NCI-H345 treated with DMSO at 0.1 percent for 48 hours (cell line): ENCODE results near the gene CLDN14.

Source experiments
- DNase-seq: peaks from one replicate; lab custom pipeline; 2025; ENCODE audit not compliant: unreplicated experiment; lab: John Stamatoyannopoulos, UW

CLDN14 gene, protein sequence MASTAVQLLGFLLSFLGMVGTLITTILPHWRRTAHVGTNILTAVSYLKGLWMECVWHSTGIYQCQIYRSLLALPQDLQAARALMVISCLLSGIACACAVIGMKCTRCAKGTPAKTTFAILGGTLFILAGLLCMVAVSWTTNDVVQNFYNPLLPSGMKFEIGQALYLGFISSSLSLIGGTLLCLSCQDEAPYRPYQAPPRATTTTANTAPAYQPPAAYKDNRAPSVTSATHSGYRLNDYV

DNA sequence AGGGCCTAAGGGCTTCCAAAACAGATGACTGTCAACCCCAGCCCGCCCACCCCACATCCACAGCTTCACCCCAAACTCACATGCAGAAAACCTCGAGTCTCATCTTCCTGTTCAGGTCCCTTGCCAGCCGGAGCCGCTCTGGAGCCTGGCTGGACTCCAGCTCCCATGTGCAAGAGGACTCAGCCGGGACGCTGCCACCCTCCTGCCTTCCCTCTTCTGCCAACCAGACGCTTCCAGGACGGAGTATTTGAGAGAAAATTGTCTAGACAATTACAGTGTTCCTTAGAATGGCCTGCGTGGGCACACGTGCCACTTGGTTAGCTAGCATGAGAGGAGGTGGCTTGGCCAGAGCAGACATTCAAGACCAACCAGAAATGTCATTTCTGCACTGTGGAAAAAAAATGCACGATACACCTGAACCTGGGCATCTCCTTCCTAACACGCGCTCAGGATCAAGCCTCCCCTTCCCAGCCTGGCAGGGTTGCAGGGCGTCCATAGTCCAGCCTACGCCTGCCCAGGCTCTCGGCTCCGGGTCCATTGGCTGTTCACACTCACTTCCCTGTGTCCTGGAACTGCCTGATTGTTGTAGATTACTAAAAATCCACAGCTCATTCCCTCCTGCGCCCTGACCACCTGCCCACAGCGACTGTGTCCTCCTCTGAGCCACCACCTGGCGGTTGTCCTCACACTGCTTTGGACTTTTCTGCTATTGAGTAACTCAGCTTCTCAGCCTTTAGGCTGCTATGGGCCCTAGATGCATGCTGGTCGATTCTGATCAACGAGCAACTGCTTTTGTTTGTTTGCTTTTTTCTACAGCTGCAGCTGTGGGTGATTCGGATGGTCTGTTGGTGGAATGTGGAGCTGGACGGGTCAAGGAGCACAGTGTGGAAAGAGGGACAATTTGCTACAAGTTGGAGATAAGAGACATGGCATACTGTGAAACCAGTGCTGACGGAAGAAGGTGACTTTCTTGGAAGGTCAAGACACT, at the start of gene CLDN14:
CLDN14 (minus strand) TSS at position 708 of the 988 bp plus-strand sequence. CDS start 18,427 bp downstream, outside the sequence.
- DNase-seq = no peak

DNA sequence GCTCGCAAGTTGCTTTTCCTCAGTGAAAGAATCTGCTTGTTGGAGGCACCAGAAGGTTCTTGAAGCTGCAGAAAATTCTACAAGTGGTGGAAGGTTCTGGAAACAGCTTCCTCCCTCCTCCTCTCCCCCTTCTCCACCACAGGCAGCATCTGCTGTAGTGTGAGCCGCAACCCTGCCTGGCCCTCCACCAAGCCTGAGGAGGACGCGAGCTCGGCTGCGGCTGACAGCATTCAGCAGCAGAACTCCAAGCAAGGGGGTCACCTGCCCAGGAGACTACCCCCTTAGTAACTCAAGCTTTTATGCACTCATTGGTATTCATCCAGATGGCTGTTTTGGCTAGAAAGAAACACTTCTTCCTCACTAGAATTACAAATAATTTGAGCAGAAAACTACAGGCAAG, 48.8 kb upstream of the CLDN14 start:
- DNase-seq = no peak

DNA sequence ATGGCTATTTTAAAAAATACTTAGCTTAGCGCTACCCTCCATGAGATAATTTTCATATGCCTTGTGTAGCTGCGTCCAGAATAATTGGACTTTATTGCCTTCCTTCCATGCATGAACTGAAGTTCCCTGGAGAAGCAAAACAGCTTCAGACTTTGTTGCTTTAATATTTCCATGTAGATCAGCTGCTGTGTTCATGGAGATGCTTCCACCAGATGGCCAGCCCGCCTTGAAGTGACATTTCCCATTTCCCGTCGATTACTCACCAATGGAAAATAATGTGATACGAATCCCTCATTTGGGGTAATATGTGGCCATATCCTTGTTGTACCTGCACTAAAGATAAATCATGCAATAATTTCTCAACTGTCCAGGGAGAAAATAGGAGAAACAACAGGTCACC, 47.4 kb upstream of the CLDN14 start:
- no peak for DNase-seq

DNA sequence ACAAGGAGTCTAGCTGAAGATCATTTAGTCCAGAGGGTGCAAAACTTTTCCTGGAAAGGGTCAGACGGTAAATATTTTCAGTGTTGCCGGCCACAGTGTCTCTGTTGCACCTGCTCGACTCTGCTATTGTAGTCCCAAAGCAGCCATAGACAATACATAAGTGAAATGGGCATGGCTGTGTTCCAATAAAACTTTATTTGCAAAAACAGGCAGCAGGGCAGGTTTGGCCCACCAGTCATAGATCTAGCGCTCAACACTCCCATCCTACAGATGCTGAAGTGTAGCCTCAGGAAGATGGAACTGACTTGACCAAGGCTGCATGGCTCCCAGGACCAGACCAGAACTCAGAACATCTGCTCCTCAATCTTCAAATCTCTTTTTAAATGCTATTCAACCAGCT, 46.2 kb upstream of the CLDN14 start:
- no peak for DNase-seq

DNA sequence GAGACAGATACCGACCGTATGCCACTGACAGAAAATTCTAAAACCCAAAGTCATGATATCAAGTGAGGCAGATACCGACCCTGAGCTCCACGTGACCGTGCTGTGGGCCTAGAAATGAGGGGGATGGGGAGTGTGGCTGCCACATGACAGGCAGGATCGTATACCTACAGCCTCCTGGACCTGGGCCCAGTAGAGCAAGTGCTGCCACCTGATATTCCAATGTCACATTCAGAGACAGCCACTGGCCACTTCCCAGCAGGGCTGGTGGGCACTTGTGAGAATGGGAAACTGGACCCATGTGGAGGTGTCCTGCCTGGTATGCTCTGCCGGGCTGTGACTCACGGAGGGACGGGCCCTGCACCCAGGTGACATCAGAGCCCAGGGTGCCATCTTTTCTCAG, 44.6 kb upstream of the CLDN14 start:
- no peak for DNase-seq

DNA sequence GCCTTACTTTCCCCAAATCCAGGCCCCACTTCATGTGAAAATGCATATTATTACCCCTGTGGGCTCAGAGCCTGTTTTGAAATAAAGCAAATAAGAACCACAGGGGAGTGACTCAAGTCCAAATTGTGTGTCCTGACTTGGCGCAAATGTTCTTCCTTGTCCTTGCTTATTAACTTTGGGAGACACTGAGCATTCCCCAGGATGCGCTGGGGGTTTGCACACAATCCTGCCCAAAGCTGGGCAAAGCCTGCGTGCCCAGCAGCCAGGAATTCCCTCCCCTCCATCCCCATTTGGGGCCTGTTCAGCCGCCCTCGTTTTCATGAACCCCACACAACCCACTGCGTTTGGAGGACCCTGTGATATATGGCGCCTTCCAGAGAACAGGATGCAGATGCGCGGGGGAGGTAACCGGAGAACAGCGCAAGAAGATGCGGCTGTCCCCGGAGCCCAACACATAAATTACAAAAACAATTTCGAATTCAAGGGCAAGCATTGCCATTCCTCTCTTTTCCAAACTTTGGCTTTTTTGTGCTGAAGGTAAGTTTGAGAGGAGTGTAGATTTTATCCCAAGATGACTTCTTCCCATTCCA, 42.4 kb upstream of the CLDN14 start:
- no peak for DNase-seq

DNA sequence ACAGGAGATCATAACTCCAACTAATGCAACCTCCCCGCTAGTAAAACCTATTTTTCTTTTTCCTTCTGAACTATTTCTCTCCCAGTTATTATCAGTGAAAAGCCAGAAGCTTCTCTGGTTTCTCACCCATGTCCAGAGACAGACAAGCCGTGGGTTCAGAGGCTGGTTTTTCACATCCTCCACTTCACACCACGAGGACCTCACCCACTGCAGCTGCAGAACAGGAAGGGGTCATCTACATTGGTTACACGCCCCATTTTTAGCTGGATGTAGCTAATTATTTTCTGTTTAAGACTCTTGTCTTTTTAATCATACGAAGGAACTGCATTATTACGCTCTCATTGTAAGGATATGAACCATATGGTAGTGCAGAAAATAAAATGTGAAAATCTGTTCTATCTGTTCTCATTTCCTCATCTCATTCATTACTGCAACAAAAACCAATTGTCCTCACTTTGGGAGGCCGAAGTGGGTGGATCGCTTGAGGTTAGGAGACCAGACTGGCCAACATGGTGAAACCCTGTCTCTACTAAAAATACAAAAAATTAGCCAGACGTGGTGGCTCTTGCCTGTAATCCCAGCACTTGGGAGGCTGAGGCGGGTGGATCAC, 39.1 kb upstream of the CLDN14 start:
- no peak for DNase-seq

DNA sequence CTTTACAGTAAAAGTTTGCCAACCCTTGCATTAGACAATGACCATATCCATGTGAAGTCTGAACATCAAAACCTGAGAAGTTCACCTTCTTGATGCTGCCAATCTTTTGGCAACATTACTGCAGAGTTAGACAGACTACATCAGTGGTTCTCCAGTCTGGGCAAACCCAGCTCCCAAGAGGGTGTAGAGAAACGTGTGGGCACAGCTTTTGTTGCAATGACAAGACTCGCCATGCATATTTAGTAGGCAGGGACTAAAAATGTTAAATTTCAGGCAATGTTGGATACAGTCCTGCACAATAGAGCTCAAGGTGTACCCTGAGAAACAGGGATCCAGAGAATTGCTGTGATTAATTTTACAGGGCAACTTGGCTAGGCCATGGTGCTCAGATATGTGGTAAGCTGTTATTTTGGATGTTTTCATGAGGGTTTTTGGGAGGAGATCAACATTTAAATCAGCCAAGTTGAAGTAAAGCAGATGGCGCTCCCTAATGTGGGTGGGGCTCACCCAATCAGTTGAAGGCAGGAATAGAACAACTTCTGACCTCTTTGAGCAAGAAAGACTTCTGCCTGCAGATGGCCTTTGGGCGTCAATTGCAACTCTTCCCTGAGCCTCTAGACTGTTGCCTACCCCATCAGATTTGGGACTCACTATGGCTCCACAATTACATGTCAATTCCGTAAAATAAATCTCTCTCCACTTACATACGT, 37.6 kb upstream of the CLDN14 start:
- DNase-seq = no peak

DNA sequence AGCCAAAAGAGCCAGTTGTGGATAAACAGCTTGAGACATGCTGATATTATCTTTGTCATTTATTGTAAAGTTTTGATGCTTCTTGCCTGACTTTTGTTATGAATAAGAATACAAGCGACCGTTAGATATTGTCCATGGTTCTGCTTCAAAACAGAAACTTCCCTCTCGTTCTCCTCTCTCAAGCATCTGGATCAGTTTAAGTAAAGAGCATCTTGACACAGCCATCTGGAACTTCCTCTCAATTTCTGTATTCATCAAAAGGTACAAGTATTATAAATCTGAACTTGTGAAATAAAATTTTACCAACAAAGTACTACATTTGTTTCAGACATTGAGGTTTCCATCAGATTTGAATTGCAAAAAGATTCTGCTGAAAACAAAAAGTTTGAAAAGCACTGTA, 36.4 kb upstream of the CLDN14 start:
- no peak for DNase-seq

DNA sequence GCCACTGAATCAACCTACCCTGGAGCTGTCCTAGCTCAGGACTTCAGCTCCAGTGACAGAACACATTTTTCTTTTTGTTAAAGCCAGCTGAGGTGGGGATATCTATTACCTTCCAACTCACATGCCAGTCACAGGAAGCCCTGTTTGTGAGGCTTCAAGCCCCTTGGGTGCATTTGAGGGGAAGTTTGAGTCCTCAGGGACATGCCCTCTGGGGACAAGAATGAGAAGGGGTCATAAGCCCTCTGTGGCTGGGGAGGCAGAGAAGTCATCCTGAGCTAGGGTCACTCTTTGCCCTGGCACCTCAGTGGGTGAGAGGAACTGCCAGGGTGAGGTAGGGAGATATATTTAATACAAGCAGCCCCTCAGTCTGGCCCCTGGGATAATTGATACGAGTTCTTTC, 33.5 kb upstream of the CLDN14 start:
- DNase-seq = no peak

DNA sequence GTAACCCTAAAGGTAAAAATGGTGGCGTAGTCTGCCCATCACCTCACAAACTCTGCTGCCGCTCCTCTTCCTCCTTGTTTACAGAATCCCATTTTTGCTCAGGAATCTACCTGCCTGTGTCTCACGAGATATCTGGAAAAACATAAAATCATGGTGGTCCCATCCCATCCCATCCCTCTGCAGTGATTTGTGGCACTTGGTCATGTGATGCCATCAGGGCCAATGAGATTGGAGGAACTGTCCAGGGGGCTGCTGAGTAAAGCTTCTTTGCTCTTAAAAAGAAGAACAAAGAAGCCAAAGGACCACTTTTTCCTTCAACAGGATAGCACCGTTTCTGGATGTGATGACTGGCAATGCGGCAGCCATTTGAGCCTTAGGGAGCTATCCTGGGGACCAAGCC, 33.0 kb upstream of the CLDN14 start:
- no peak for DNase-seq

DNA sequence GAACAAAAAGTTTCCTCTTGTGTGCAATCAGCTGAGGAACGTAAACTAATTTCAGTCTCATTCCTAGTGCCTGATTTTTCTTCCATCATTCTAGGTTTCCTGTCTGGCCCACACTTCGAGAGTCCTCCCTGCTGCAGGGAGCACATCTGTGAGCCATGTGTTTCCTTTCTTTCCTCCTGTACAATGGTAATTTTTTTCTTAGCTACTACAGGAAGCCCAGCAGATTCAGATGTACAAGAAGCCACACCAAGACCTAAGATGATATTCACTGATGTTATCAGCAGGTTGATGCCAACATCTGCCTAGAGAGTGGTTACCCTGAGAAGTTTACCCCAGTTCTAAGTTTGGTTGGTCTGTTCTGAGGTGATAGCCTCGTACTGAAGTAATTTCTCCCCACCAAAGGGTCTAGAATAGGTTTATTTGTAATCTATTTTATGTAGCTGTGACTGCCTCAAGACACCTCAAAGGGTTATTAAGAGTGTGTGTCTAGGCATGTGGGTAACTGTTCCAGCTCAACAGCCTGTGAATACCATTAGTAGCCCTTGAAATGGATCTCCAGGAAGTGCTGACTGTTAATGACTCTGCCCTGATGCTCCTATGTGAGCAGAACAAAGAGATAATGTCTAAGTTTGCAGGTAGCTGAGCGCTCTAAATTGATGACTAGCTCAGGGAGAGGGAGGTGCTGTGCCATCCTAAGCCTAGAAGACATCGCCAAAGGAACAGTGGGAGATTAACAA, 31.7 kb upstream of the CLDN14 start:
- DNase-seq = no peak

DNA sequence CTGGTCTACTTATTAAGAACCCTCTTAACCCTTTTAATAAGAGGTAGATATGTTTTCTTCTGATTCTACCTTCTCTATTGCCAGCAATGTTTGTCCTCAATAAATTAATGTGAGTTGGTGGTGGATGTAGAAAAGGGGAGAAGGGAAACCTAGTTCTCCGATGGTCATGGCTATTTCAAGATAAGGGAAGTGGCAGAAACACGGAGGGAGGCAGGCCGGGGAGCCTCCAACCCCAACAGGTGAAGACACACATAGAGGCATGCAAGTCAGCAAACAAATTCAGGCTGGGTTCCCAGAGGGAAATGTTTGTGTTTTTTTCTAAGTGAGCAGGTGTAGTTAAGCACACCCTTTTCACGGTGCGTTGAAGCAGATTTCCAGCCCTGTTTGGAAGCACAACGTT, 31.0 kb upstream of the CLDN14 start:
- DNase-seq = peak; percentile 64

DNA sequence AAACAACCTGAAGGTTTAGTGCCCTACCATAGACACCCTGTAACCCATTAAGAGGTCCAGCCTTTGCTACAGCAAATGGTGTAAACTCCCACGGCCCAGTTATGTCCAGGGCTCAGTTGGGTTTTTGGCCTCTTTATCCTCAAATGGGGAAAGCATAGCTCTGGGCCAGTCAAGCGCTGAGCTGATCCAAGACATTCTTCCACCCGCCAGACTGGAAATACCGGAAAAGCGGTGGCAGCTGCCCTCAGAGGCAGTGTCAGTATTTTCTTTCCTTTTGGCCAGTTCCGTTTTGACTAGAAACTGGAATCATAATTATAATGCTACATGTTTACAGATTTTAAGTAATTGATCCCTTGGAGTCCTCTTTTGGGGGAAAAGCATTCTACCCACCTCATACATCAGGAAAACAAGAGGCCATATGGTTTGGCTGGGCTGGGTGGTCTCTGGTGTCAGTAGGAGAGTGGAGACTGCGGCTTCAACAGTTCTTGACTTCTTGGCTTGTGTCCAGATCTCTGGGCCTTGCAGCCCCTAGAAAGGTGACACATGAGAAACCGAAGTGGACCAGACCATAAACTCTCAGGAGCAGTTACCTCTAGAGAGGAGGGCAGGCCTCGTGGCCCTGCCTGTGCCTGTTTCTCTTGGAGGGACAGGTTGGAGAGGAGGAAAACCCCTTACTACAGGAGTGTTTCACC, 30.2 kb upstream of the CLDN14 start:
- no peak for DNase-seq

DNA sequence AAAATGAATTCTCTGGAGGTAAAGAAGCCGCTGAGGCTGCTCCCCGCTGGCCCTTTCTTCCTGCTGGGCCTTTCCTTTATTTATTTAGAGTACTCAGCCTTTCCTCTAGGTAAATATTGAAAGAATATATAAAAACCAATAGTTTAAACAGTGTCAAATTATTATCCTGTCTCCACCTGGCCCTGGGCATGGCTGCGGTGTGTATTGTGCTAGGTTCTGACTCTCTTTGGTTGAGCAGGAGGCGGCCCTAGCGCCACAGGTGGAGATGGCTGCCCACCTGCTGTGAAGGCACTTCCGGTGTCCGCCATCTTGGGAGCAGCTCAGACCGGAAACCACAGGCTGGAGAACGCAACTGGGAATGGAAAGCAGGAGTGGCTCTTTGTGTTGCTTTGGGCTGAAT, 29.0 kb upstream of the CLDN14 start:
- DNase-seq = peak; percentile 92

DNA sequence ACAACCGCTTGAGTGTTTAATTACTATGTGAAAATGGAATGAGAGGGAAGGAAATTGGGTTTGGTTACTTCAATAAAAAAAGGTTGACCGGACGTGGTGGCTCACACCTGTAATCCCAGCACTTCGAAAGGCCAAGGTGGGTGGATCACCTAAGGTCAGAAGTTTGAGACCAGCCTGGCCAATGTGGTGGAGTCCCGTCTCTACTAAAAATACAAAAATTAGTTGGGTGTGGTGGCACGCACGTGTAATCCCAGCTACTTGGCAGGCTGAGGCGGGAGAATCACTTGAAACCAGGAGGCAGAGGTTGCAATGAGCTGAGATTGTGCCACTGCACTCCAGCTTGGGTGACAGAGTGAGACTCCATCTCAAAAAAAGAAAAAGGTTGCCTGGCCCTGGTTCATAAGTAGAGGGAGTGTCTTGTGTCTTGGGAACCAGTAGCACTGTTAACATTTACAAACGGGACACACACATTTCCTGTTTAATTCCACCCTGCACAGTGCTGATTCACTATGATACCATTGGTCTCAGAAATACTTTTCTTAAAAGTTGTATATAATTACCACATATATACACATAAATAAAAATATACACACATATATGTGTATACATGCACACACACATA, 27.6 kb upstream of the CLDN14 start:
- DNase-seq = no peak

DNA sequence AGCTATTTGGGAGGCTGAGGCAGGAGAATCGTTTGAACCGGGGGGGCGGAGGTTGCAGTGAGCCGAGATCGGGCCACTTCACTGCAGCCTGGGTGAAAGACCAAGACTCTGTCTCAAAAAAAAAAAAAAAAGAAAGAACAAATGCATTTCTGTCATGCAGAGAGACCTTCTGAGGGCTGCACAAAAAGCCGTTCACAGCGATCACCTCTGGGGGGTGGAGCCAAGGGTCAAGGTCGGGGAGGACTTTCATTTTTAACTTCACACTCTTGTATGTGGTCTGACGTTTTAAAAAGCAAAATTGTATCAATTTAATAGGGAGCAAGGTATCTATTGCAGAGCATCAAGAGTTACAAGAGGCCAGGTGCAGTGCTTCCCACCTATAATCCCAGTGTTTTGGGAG, 26.6 kb upstream of the CLDN14 start:
- no peak for DNase-seq

DNA sequence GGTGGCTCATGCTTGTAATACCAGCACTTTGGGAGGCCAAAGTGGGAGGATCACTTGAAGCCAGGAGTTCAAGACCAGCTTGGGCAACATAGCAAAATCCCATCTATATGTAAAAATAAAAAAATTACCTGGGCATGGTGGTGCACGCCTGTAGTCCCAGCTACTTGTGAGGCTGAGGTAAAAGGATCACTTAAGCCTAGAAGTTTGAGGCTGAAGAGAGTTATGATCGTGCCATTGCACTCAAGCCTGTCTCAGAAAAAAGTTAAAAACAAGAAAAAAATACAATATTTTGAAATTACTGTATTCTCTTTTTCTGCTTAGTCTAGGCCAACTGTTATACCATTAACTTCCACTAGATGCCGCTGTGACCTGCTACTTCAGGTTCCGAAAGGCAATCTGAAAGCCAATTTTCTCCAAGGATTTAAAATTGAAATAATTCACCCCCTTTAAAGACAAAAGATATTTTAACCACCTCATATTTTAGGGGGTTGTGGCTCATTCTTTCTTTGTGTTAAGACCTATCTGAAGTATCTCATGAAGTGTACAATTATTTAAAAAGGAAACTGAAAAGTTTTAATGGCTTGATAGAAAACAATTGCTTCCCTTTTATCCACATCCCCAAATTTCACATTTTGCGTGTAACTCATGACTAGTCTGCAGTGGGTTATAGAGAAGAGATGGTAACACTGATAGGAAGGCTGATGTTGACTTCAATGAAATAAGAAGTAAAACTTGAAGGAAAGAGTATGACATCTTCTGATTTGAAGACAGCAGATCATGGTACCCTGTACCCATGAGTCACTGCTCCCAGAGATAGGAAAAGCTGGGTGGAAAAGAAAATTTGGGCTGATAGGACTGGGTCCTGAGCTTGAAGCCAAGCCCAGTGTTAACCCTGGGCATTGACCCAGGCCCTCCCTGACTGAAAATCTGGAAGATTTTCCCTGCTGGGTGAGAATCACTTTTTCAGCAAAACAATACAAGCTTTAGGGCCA, 24.4 kb upstream of the CLDN14 start:
- peak; percentile 44 for DNase-seq
